Mesodermal cell (in vitro differentiated cells): ENCODE data around the gene ARRB2. TPM values are rescaled to one million over a fixed set of nuclear protein-coding genes. Genes with fewer than 3 reads are reported as not detected.
A peak's percentile ranks its signal among the peaks of the same experiment; 100 is the strongest.

Source experiments
- H3K27ac ChIP-seq: 2 replicates; pipeline ENCODE4 v1.7.0; 2013; ENCODE audit warnings: mild to moderate bottlenecking, low read depth, low read length, moderate library complexity; ENCODE audit not compliant: severe bottlenecking
- H3K36me3 ChIP-seq: 2 replicates; pipeline ENCODE4 v1.7.1; 2013; ENCODE audit warnings: mild to moderate bottlenecking, low read length, moderate library complexity; ENCODE audit not compliant: control insufficient read depth, insufficient read depth
- H3K4me1 ChIP-seq: one replicate; pipeline ENCODE4 v1.7.1; 2013; ENCODE audit warnings: mild to moderate bottlenecking, low read length; ENCODE audit not compliant: insufficient read depth, control insufficient read depth, poor library complexity, severe bottlenecking
- H3K4me3 ChIP-seq: 2 replicates; pipeline ENCODE4 v1.7.0; 2013; ENCODE audit warnings: low read length, control low read depth, mild to moderate bottlenecking; ENCODE audit not compliant: insufficient read depth, poor library complexity, severe bottlenecking; ENCODE audit errors: extremely low read depth
- H3K9me3 ChIP-seq: 2 replicates; pipeline ENCODE4 v1.7.1; 2013; ENCODE audit warnings: mild to moderate bottlenecking, low read length, moderate library complexity; ENCODE audit not compliant: control insufficient read depth
- whole genome bisulfite sequencing, 2 experiments: methylation state at CpG; one replicate each; pipeline ENCODE4 v1.1.5; 2013; ENCODE audit warnings: missing lambda C conversion rate in 2 of 2; ENCODE audit not compliant: insufficient coverage in 2 of 2; 5-methylcytosine and 5-hydroxymethylcytosine counted together
- polyA plus RNA-seq, 2 experiments: library from polyadenylated mRNA; stranded (reverse); fragments of 50-300 nt; gene quantifications; one replicate each; pipeline ENCODE4 v1.2.3, GENCODE V29; 2013

ARRB2 gene
- 25.5 TPM for polyA plus RNA-seq (2013, experiment 1 of 2)
- 21.4 TPM for polyA plus RNA-seq (2013, experiment 2 of 2)

DNA sequence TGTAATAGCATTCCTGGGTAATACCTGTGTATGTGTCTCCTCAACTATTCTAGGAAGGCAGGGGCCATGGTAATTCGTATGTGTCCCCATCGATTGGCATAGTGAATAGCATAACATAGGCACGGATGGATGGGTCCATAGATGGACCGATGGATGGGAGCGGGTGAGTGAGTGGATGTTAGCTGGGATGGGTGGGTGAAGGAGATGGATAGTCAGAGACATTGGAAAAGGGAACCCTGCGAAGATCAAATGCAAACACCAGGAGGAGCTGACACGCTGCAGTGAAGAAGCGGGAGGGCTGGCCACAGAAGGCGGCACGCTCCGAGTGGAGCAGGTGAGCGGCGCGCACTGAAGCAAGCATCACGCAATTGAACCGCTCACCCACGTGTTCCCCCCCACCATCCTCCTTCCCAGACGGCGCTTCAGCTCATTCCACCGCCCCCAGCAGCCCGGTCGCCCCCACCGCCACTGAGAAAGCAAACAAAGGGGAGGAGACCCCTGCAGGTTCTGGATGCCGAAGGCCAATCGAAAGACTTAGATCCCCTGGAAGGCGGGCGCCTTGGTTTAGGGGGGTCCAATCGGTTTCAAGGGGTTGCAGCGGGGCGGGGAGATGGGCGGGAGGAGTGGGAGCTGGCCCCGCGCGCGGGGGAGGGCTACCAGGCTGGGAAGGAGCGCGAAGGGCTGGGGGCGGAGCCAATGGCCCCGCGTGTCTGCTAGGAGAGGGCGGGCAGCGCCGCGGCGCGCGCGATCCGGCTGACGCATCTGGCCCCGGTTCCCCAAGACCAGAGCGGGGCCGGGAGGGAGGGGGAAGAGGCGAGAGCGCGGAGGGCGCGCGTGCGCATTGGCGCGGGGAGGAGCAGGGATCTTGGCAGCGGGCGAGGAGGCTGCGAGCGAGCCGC lies at the start of gene ARRB2:
Gene ARRB2, plus strand, starts transcription at position 839 of the 899 bp plus-strand sequence. CDS start 90 bp downstream, outside the sequence.
- peak within 1 kb of the TSS; percentile 76 for H3K4me3 ChIP-seq
- WGBS, 2 experiments = 1 to 2% methylated on average over 43 to 54 of the region's 67 CpGs
- H3K4me1 ChIP-seq = peaks cover 6% of the 10 kb centered on the region
- H3K27ac ChIP-seq = peak within 1 kb of the TSS; percentile 83
- H3K36me3 ChIP-seq = no peaks in the 10 kb centered on the region
- no peaks in the 10 kb centered on the region for H3K9me3 ChIP-seq

DNA sequence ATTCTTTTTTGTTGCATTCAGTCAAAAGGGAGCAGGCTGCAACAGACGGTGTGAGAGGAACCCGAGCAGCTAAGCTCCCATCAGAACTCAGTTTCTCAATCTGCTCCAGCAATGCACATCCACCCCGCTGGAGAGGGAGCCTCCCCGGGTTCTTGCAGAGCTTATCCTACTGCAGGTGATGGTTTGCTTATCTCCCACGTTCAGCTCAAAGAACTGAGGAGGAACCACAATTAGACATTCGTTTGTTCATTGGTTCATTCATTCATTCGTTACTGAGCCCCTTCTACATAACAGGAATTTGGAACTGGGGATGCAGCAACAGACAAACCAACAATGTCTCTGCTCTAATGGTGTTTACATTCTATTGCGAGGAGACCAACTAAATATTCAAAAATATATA lies 46.7 kb upstream of the ARRB2 start:
- Histone ChIP-seq H3K27ac (no peak overlapping the region), H3K4me1 (peaks cover 19% of the 10 kb centered on the region), H3K4me3 (no peak overlapping the region), H3K36me3 (no peaks in the 10 kb centered on the region), H3K9me3 (no peaks in the 10 kb centered on the region)
- WGBS, 2 experiments = 83 to 95% methylated on average over 5 to 7 of the region's 8 CpGs

DNA sequence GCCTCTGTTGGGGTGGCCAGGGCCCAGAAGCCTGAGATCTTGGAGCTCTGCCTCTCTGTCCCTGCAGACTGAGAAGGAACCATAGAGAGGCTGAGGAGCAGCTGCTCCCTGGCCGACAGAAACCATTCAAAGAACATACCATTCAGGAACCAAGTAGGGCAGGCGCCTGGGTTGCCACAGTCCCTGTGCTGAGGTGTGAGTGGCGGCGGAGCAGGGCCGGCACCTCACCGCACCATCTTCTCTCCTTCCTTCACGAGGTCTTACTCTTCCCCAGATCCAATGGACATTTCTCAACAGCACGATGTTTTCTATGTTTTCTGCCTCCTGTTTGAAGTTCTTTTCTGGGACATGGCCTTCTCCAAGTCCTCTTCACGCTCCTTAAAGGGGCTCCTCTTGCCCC lies 46.2 kb upstream of the ARRB2 start:
- Histone ChIP-seq H3K9me3 (no peaks in the 10 kb centered on the region), H3K36me3 (peaks cover under 1% of the 10 kb centered on the region), H3K27ac (no peak overlapping the region), H3K4me1 (peaks cover 14% of the 10 kb centered on the region), H3K4me3 (no peak overlapping the region)
- WGBS, 2 experiments = 89 to 94% methylated on average over 8 of the region's 9 CpGs

DNA sequence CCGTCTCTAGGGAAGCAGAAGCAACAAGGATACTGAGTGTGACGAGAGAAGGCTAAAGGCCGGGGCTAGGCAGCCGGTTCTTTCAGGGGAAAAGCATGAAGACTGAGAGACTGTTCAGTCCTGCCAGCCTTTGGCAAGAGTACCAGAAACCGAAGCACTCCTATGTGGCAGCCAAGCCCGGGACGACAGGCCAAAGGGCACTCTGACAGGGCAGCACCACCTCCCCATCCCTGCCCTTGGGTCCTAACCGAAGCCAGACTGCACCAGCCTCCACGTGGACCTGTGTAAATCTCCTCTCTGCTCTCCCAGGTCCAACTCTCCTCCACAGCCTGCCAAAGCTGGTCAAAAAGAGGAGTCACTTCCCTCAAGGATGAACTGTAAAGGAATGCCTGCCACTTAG lies 45.4 kb upstream of the ARRB2 start:
- Histone ChIP-seq H3K36me3 (peaks cover 4% of the 10 kb centered on the region), H3K4me3 (no peak overlapping the region), H3K9me3 (no peaks in the 10 kb centered on the region), H3K4me1 (peaks cover 6% of the 10 kb centered on the region), H3K27ac (no peak overlapping the region)
- 92 to 95% methylated on average over 5 to 8 of the region's 9 CpGs for WGBS, 2 experiments

DNA sequence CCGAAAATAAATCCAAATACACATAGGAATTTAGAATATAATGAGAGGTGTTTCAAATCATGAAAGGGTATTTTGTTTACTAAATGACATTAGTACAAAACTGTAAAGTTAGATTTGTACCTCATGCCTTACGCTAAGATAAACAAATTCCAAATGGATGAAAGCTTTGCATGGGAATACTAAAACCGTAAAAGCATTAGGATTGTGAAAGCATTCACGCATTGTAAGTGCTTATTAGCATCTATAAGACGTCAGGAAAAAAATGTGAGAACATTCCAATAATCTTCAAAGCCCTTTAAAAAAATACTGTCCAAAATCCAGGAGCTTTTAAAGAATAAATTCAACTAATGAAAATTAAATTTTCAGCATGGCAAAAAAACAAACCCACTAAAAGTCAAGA lies 44.1 kb upstream of the ARRB2 start:
- H3K4me1 ChIP-seq = no peaks in the 10 kb centered on the region
- no peak overlapping the region for H3K4me3 ChIP-seq
- peaks cover 10% of the 10 kb centered on the region for H3K36me3 ChIP-seq
- no peaks in the 10 kb centered on the region for H3K9me3 ChIP-seq
- H3K27ac ChIP-seq = no peak overlapping the region
- 81 to 94% methylated on average over 2 to 4 of the region's 5 CpGs for WGBS, 2 experiments

DNA sequence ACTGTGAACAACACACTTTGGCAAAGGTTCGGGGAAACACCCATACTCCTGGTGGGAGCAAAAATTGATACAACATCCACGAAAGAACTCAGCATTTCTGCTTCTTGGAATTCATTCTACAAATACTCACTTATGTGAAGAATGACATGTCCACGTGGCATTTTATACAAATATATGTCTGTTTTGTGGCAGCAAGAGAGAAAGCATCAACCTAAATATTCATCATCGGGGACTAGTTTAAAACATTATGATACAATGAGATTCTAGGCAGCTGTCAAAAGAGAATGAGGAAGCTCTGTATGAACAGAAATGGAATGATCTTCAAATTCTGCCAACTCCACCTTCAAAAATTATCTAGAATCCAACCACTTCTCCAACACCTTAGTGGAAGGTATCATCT lies 43.3 kb upstream of the ARRB2 start:
- Histone ChIP-seq H3K4me1 (no peaks in the 10 kb centered on the region), H3K9me3 (no peaks in the 10 kb centered on the region), H3K36me3 (peaks cover 19% of the 10 kb centered on the region), H3K4me3 (no peak overlapping the region), H3K27ac (no peak overlapping the region)
- WGBS, 2 experiments = 88% methylated on average over 1 to 2 of the region's 4 CpGs

DNA sequence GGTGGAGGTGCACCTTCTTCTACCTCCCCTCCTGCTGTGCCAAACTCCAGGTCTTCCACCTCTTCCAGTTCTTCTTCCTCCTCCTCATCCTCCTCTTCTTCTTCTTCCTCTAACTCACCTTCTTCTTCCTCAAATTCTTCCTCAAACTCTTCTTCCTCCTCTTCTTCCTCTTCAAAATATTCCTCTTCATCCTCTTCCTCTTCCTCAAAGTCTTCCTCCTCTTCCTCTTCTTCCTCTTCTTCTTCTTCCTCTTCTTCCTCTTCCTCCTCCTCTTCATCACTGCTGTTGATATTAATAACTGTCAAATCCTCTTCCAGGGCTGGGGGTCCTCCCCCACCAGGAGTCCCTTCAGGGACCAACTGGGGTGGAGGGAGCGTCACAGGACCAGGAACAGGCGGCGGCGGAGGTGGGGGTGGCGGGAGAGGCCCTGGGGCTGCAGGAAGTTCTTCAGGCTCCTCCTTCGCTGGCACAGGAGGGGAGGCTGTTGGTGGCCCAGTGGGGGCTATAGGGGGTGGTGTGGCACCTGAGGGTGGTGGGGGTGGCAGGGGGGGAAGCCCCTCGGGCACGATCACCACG lies 38.3 kb upstream of the ARRB2 start:
- no CpG with 5 or more reads among the region's 9 CpGs for WGBS, 2 experiments
- Histone ChIP-seq H3K36me3 (peaks cover 69% of the 10 kb centered on the region), H3K9me3 (no peaks in the 10 kb centered on the region), H3K4me1 (peaks cover 7% of the 10 kb centered on the region), H3K27ac (no peak overlapping the region), H3K4me3 (no peak overlapping the region)

DNA sequence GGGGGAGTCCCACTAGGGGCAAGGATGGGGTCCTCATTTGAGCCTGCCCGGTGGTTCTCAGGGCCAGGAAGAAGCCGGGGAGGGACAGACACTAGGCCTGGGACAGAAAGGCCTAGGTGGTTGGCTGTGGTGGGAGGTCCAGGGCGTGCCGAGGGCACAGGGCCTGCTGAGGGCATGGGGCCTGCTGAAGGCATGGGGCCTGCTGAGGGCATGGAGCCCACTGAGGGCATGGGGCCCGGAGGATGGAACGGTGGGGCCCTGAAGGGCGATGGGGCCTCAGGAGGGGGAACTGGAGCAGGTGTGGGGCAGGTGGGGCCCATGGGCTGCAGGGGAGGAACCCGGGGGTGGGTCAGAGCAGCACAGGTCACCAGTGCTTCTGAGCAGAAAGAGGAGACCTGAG lies 37.7 kb upstream of the ARRB2 start:
- H3K4me3 ChIP-seq = no peak overlapping the region
- H3K36me3 ChIP-seq = peaks cover 75% of the 10 kb centered on the region
- H3K4me1 ChIP-seq = peaks cover 7% of the 10 kb centered on the region
- H3K9me3 ChIP-seq = no peaks in the 10 kb centered on the region
- WGBS, 2 experiments = 92 to 95% methylated on average over 6 to 8 of the region's 8 CpGs
- H3K27ac ChIP-seq = no peak overlapping the region

DNA sequence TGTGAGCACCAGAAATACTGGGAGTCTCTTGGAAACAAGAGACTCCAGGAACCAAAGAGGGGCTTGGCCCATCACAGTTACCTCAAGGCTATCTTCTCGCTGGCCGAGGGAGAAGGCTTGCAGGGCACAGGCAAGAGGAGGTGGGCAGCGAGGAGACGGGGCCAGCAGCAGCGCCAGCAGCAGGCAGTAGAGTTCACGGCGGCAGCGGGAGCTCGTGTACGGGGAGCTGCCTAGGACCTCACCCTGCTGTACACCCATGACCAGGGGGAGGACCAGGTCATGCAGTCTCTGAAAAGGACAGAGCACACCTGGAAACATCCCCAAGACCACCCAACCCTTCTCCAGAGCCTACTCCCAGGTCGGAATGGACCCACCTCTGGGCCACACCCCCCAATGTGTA lies 37.3 kb upstream of the ARRB2 start:
- no peak overlapping the region for H3K4me3 ChIP-seq
- H3K4me1 ChIP-seq = peaks cover 9% of the 10 kb centered on the region
- no peaks in the 10 kb centered on the region for H3K9me3 ChIP-seq
- 98 to 99% methylated on average over 10 to 11 of the region's 11 CpGs for whole genome bisulfite sequencing, 2 experiments
- H3K27ac ChIP-seq = no peak overlapping the region
- H3K36me3 ChIP-seq = peaks cover 79% of the 10 kb centered on the region

DNA sequence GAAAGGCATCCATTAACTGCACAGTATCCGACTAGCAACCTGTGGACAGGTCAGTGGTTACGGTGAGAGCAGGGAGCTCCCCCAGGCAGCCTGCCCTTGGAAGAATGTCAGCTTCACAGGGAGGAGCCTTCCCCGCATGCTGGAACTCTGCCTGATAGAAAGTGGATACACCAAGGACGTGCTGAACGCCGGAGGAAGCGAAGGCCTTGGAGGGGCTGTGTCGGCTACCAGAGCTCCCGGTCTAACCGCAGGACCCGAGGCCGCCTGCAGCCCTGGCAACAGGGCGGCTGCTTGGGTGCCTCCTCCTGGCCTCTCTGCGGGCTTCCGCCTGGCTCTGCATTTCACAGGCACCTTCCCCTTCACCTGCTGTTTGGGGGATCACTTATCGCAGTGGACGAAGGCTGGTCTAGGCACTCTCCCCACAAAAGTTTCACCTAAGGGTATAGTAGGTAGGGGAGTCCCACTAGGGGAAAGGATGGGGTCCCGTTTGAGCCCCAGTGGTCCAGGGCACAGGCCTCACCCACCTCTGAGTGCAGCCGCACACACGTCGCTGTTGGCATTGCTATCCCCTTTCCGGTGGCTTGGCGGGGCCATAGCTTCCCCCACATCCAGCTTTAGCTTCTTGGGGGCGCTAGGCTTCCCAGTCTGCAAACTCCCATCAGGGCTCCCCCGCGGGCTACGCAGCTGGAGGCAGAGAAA lies 36.3 kb upstream of the ARRB2 start:
- Histone ChIP-seq H3K27ac (no peak overlapping the region), H3K36me3 (peaks cover 81% of the 10 kb centered on the region), H3K9me3 (no peaks in the 10 kb centered on the region), H3K4me3 (no peak overlapping the region), H3K4me1 (peaks cover 17% of the 10 kb centered on the region)
- WGBS, 2 experiments = 97 to 98% methylated on average over 22 of the region's 27 CpGs
